Sigmoid colon (tissue), 4 donors: ENCODE measurements around the gene CCND3.

Experiments used
- CTCF ChIP-seq, 4 experiments: fragments of 450-650 bp in 3 of 4; fragments of 200-600 bp in 1 of 4; IDR thresholded peaks; one replicate each; pipeline ENCODE4 v1.5.1; 2016 to 2019; ENCODE audit warnings: antibody characterized with exemption in 4 of 4, mild to moderate bottlenecking in 3 of 4, moderate library complexity in 2 of 4
- EP300 ChIP-seq, 4 donors: sonication (generic); formaldehyde crosslinking; IDR thresholded peaks; one replicate each; pipeline ENCODE4 v1.6.1; 2017; ENCODE audit warnings: antibody characterized with exemption in 4 of 4
- POLR2A ChIP-seq, 2 donors: fragments of 450-650 bp; IDR thresholded peaks; one replicate each; pipeline ENCODE4 v1.6.1; 2016; ENCODE audit warnings: antibody characterized with exemption in 2 of 2, mild to moderate bottlenecking in 2 of 2, moderate library complexity in 2 of 2
- POLR2AphosphoS5 ChIP-seq, 4 donors: sonication (generic); formaldehyde crosslinking; IDR thresholded peaks; one replicate each; pipeline ENCODE4 v1.6.1; 2017; ENCODE audit warnings: antibody characterized with exemption in 4 of 4

GRCh38 chr6:41970436-41970846, 28.8 kb upstream of the CCND3 start:
- TF ChIP-seq CTCF (IDR thresholded peaks at IDR 0.05) (no peak), POLR2A (IDR thresholded peaks at IDR 0.05) (no peak), POLR2AphosphoS5 (IDR thresholded peaks at IDR 0.05) (no peak), EP300 (IDR thresholded peaks at IDR 0.05) (no peak)
